22Rv1 (cell line): Measurements from ENCODE around the gene DHRS11.
"Not testable (repeated sequence)": the region's sequence is repeated elsewhere in the genome, so short reads cannot be mapped to it uniquely, and the experiment has no call there.

Experiments
- H3K27ac ChIP-seq: fragments of 450-650 bp; 2 replicates; pipeline ENCODE4 v1.5.1; 2017
- ZFX ChIP-seq: fragments of 450-650 bp; IDR thresholded peaks from 2 replicates; pipeline ENCODE4 v1.6.1; 2017; ENCODE audit warnings: antibody characterized with exemption, borderline replicate concordance
- TF ChIP-seq, protein P1 (sequence below): fragments of 450-650 bp; IDR thresholded peaks from 2 replicates; pipeline ENCODE4 v1.5.1; 2017; ENCODE audit warnings: mild to moderate bottlenecking

DHRS11 gene

DNA sequence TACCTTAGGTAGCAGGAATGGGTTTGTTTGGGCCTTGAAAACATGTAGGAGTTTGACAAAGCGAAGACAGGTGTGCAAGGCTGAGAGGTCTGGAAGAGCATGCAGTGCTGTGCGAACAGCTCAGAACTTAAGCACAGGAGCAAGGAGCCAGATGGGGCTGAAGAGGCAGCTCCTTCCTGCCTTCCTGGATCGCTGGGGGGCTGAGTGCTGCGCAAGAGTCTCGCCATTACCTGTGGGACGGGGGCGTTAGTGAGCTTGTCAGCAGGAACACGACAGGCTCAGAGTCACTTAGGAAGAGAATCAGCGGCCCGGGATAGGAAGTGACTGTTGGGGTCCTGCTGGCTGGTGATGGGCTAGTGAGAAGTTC is 9.2 kb downstream of the DHRS11 start:
- no peak for TF ChIP-seq ZFX
- TF ChIP-seq, protein P1, sequence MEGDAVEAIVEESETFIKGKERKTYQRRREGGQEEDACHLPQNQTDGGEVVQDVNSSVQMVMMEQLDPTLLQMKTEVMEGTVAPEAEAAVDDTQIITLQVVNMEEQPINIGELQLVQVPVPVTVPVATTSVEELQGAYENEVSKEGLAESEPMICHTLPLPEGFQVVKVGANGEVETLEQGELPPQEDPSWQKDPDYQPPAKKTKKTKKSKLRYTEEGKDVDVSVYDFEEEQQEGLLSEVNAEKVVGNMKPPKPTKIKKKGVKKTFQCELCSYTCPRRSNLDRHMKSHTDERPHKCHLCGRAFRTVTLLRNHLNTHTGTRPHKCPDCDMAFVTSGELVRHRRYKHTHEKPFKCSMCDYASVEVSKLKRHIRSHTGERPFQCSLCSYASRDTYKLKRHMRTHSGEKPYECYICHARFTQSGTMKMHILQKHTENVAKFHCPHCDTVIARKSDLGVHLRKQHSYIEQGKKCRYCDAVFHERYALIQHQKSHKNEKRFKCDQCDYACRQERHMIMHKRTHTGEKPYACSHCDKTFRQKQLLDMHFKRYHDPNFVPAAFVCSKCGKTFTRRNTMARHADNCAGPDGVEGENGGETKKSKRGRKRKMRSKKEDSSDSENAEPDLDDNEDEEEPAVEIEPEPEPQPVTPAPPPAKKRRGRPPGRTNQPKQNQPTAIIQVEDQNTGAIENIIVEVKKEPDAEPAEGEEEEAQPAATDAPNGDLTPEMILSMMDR, result no peak
- H3K27ac ChIP-seq, result peak overlapping the region; percentile 81

DNA sequence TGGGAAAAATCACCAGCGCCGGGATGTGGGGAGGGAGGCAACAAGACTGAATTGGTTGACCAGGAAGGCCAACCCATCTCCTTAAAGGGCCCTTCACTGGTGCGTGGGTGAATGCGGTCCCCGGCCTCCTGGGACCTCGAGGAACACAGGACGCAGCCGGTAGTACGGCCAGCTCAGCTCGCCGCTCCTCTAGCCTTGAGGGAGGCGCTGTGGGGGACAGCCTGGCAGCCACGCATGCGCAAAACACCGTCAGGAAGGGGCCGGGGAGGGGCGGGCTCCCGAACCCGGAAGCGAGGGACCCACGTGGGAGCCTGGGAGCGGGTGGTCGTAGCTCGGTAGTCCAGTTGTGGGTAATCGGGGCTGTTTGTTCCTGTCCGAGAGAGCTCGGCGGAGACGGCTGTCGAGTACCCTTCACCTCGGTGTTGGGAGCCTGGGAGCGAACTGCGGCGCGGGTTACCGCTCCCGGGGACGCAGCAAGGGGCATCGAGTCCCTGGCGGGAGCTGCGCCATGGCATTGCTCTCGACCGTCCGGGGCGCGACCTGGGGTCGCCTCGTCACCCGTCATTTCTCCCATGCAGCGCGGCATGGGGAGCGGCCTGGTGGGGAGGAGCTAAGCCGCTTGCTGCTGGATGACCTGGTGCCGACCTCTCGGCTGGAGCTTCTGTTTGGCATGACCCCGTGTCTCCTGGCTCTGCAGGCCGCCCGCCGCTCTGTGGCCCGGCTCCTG is 9.8 kb downstream of the DHRS11 start, which contains the start of gene MRM1:
Gene MRM1 (plus strand): TSS at position 281 of the 727 bp plus-strand sequence. CDS start 228 bp downstream, at position 509.
- no peak for TF ChIP-seq ZFX
- TF ChIP-seq, protein P1, result peak; percentile 37; the same call in 1 of the 2 replicates
- peak within 1 kb of the TSS; percentile 81 for H3K27ac ChIP-seq

DNA sequence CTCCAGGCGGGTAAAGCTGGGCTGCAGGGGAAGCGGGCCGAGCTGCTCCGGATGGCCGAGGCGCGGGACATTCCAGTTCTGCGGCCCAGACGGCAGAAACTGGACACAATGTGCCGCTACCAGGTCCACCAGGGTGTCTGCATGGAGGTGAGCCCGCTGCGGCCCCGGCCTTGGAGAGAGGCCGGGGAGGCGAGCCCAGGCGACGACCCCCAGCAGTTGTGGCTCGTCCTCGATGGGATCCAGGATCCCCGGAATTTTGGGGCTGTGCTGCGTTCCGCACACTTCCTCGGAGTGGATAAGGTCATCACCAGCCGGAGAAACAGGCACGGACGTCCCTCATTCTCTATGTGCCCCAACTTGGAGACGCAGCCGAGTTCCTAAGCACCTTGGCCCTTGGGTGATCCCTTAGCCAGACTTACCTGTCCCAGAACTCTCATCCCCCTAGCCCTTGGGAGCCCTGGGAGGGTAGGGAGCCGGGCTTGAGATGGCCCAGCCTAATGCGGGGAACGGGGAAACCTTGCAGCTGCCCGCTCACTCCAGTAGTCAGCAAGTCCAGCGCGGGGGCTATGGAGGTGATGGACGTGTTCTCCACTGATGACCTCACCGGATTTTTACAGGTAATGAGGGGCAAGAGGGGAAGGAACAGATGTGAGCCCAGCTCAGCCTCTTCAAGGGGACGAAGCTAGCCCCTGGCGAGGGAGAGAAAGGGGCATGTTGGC is 10.5 kb downstream of the DHRS11 start:
- peak overlapping the region; percentile 81 for H3K27ac ChIP-seq
- TF ChIP-seq, protein P1, result no peak
- TF ChIP-seq ZFX, result no peak

DNA sequence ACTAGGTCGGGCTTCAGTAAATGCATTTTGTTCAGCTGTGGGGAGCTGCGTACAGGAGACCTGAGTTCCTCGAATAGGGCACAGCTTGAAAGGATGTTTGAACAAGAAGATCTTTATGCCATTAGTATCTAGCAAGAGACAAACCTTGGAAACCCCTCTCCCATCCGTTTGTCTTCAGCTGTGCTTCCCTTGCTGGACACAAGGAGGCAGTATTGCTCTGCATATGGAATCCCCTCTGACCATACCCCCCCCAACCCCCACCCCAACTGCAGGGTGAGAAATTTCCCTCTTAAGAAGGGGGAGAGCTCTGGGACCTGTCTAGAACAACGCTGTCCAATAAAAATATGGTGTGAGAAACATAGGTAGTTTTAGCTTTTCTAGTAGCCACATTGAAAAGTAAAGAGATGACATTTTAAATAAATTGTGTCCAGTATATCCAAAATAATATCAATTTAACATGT is 11.3 kb downstream of the DHRS11 start:
- peak overlapping the region; percentile 81 for H3K27ac ChIP-seq
- no peak for TF ChIP-seq ZFX
- TF ChIP-seq, protein P1, result peak; percentile 88

DNA sequence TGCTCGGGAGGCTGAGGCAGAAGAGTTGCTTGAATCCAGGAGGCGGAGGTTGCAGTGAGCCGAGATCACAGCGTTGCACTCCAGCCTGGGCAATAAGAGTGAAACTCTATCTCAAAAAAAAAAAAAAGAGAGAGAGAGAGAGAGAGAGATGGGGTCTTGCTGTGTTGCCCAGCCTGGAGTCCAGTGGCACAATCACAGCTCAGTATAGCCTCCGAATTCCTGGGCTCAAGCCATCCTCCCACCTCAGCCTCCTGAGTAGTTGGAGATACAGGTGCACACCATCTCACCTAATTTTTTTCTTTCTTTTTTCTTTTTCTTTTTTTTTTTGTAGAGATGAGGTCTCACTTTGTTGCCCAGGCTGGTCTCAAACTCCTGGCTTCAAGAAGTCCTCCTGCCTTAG is 13.3 kb downstream of the DHRS11 start:
- not testable (repeated sequence) for H3K27ac ChIP-seq

DNA sequence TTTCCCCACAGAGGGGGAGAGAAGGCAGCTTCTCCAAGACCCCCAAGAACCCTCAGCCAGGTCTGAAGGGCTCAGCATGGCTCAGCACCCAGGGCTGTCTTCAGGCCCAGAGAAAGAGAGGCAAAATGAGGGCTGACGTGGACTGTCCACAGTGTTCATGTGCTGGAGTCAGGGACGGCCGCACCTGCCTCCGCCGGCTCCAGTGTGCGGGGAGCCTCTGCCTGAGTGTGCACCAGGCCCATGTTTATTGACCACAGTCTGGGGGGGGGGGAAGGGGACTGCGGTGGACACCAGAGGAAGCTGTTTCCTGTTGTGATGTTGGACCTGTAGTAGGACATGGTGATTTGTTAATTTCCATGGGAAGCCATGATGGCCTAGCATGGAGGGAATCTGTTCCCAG is 16.6 kb downstream of the DHRS11 start:
- TF ChIP-seq, protein P1, result no peak
- TF ChIP-seq ZFX, result no peak

DNA sequence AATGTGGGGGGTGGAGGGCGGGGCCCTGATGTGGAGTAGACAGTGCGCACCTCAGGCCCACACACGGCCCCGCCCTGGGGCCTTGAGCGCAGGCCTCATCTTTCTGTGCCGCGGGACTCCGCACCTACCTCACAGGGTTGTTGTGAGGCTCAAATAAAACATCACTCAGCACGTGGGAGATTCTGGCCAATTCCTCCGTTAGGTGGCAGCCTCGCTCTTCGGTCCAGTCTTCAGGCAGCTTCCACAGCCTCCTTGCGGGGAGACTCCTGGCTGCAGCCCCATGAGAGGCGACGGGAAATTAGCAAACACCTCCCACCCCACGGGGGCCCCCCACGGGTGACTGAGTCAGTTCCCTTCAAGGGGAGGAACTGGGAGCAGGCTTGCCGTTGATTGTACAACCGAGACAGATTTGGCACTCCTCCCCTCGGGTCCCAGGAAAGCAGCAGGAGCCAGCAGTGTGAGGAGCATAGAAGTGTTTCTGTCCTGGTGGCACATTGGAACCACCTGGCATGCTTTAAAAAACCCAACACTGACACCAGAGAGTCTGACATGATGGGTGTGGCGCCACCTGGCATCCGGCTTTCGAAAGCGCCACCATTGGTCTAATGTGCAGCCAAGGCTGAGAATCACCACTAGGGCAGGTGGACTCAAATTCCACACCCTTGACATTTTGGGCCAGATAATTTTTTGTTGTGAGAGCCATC is 17.3 kb downstream of the DHRS11 start:
- no peak overlapping the region for H3K27ac ChIP-seq
- no peak for TF ChIP-seq ZFX
- TF ChIP-seq, protein P1, result peak; percentile 46

More for the DNA sequence above, 16.6 kb downstream of the DHRS11 start:
- no peak overlapping the region for H3K27ac ChIP-seq
